ENCODE measurements around the gene CDH12. TPM values are rescaled to one million over a fixed set of nuclear protein-coding genes. Genes with fewer than 3 reads are reported as not detected.

CDH12 gene
- total RNA-seq, 4 donors from 2014 or later: not detected

DNA sequence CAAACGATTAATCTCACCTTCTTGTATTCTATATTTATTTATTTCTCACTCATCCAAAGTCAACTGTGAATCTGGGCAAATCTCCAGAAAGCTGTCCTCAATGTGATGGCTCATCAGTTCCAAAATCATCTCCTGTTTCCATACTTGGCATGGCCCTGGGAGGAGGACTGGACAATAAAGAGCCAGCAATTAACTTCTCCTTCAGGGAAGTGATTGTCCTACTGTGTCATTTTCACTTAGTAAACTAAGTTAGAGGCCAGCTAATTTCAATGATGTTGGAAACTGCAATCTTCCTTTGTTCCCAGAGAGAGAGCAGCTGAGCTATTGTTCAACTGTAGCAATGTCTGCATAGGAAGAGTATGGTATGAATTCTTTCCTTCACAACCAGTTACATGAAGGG lies 17.5 kb downstream of the CDH12 start:
- no peaks in the 10 kb centered on the region for H3K36me3 ChIP-seq
- no peaks in the 10 kb centered on the region for H3K9me3 ChIP-seq
- H3K4me1 ChIP-seq: no peaks in the 10 kb centered on the region
- no peak for DNase-seq
- H3K4me3 ChIP-seq (replicated peaks in 1 of 3): no peak overlapping the region
- H3K27me3 ChIP-seq: no peaks in the 10 kb centered on the region
- intact Hi-C loops (cut with DNase I): no loop called here
- no peak overlapping the region for H3K27ac ChIP-seq
- no peak for TF ChIP-seq POLR2A (IDR thresholded peaks at IDR 0.05)
- no peak for TF ChIP-seq CTCF (IDR thresholded peaks at IDR 0.05)
- 62 to 78% methylated on average over 1 of the region's 1 CpG for WGBS, 2 donors

- no peak for DNase-seq
- no peak overlapping the region for H3K27ac ChIP-seq
- WGBS, 2 donors: 77 to 79% methylated on average over 2 of the region's 2 CpGs
- intact Hi-C loops (cut with DNase I): no loop called here
- TF ChIP-seq POLR2A (IDR thresholded peaks at IDR 0.05) (no peak), CTCF (IDR thresholded peaks at IDR 0.05) (no peak)
- H3K4me3 ChIP-seq (replicated peaks in 1 of 3): no peak overlapping the region
- H3K27me3 ChIP-seq: no peaks in the 10 kb centered on the region
- no peaks in the 10 kb centered on the region for H3K9me3 ChIP-seq
- H3K36me3 ChIP-seq: no peaks in the 10 kb centered on the region
- no peaks in the 10 kb centered on the region for H3K4me1 ChIP-seq
Observed at GRCh38 chr5:22793463-22793862, 59.7 kb downstream of the CDH12 start.

DNA sequence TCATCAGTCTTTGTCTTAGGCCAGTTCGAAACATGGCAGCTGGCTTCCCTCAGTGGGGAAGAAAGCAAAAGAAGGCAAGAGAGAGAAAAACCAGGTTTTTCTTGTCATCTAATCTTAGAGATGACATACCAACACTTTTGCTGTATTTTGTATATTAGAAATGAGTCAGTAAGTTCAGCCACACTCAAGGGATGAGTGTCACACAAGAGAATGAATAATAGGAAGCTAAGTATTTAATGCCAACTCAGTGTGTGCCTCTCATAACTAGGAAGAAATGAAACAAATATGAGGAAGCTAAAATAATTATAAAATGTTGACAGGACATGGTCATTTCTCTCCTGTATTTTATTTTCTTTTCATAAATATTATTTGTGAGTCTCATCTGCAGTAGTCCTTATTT lies 65.3 kb downstream of the CDH12 start:
- DNase-seq: no peak
- 80 to 90% methylated on average over 1 of the region's 1 CpG for WGBS, 2 donors
- Histone ChIP-seq H3K36me3 (no peaks in the 10 kb centered on the region), H3K27me3 (no peaks in the 10 kb centered on the region), H3K27ac (no peak overlapping the region), H3K4me3 (replicated peaks in 1 of 3) (no peak overlapping the region), H3K4me1 (no peaks in the 10 kb centered on the region), H3K9me3 (no peaks in the 10 kb centered on the region)
- intact Hi-C loops (cut with DNase I): no loop called here
- no peak for TF ChIP-seq POLR2A (IDR thresholded peaks at IDR 0.05)
- TF ChIP-seq CTCF (IDR thresholded peaks at IDR 0.05): no peak

DNA sequence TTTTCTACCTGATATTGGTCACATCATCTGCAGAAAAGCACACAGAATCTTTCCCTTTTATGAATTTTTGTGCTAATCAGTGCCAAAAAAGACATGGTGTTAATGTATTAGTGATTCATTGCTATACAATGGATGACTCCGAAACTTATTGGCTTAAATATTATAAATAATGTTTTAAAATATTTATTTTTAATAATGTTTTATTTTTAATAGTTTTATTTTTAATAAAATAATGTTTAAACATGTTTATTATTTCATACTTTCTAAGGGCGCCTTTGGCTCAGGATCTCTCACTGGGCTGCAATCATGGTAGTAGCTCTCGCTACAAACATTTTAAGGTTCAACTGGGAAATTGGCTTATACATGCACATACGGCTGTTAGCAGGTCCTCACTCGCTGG lies 65.7 kb downstream of the CDH12 start:
- TF ChIP-seq CTCF (IDR thresholded peaks at IDR 0.05) (no peak), POLR2A (IDR thresholded peaks at IDR 0.05) (no peak)
- H3K36me3 ChIP-seq: no peaks in the 10 kb centered on the region
- H3K4me1 ChIP-seq: no peaks in the 10 kb centered on the region
- no peak overlapping the region for H3K27ac ChIP-seq
- DNase-seq: no peak
- no peak overlapping the region for H3K4me3 ChIP-seq (replicated peaks in 1 of 3)
- no peaks in the 10 kb centered on the region for H3K27me3 ChIP-seq
- H3K9me3 ChIP-seq: no peaks in the 10 kb centered on the region
- intact Hi-C loops (cut with DNase I): no loop called here
- WGBS, 2 donors: 80 to 82% methylated on average over 5 of the region's 5 CpGs

DNA sequence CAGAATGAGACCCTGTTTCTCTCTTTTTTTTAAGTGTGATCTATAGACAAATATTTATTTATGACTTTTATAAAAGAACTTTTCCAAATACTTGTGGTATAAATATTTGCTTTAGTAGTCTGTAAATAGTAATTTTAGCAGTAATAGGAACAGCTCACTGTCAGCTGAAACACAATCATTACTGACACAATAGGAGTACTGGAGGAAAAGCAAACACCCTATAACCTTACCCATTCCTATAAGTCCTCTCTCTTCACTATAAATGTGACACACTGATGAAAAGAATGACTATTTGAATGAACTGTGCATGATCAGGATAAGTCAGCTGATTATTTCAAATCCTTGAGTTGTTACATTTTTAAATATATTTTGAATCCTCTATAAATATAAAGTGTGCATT lies 72.4 kb downstream of the CDH12 start:
- no peak for DNase-seq
- TF ChIP-seq CTCF (IDR thresholded peaks at IDR 0.05) (no peak), POLR2A (IDR thresholded peaks at IDR 0.05) (no peak)
- intact Hi-C loops (cut with DNase I): no loop called here

More for the DNA sequence above, 72.4 kb downstream of the CDH12 start:
- Histone ChIP-seq H3K36me3 (no peaks in the 10 kb centered on the region), H3K27me3 (no peaks in the 10 kb centered on the region), H3K9me3 (no peaks in the 10 kb centered on the region), H3K27ac (no peak overlapping the region), H3K4me1 (no peaks in the 10 kb centered on the region), H3K4me3 (replicated peaks in 1 of 3) (no peak overlapping the region)

Data from thyroid gland (tissue), 4 donors.